ENCODE data around the gene VAX1.

GRCh38 chr10:117162093-117163060 is 24.3 kb upstream of the VAX1 start:
- TF ChIP-seq POLR2AphosphoS5 (IDR thresholded peaks at IDR 0.05; ENCODE audit: borderline replicate concordance, low read depth, low read length) (no peak), EZH2 (IDR thresholded peaks at IDR 0.05) (no peak)
